ENCODE data around the gene GAN.
A peak's percentile ranks its signal among the peaks of the same experiment; 100 is the strongest.
"Not testable (repeated sequence)": the region's sequence is repeated elsewhere in the genome, so short reads cannot be mapped to it uniquely, and the experiment has no call there.

GAN gene

DNA sequence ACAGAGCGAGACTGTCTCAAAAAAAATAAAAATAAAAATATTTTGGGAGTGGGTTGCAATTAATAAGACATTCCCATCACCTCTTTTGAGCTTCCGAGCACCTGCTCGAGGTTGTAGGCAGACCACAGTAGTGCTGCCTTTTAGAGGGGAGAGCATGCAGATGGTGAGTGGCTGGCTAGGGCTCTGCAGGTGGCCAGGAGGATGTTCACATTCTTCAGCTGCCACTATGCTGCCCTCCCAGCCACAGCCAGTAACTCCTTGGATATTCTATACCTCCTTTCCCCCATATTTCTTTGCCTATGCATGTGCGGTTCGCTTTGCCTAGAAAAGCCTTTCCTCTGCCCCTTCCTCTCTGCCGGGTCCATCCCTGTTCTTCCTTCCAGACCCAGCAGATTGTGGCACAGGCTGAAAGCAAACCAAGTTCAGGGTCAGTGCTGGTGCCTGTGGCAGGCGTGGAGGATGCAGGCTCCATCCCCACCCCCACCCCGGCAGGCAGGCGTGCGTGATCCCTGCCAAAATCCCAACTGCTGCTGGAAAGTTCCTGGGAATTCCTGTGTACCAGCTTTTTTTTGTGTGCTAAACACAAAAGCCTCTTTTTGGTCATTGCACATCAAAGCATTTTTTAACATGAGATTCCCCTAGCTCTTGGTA is 96.0 kb downstream of the GAN start:
- in situ Hi-C loops (cut with HindIII; ENCODE audit: low pct_ligation_motif_present, low pct_unique_long_range_greater_than_20kb, low sequenced_read_pairs): no loop called here
- no peak for DNase-seq

DNA sequence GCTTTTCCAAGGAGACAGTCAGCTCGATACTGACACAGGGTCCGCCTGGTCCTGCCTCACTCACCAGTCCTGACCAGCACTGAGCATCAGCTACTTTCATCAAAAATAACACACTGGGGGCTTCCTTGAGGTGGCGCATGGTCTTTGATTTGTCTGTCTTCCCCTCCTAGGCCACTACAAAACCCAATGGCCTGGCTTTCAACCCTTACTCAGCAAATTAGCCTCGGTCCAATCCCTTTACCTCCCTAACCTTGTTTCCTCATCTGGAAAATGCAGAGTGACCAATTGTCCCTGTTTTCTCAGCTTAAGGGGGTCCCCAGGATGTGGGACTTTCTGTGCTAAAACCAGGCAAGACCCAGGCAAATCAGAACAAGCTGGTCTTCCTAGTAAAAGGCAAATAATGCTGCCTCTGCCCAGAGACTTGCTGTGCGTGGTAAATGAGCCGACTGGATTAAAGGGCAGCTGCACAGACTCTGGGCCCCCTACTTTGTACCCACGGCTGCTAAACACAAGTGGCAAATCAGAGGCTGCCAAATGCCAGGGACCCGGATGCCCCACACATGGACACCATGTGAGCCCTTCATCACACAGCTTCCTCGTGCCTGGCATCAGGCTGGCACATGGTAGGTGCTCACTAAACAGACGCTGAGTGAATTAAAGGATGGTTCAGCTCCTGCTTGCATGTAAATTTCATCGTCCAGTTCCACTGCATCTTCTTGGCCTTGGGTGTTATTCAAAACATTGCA is 98.7 kb downstream of the GAN start:
- in situ Hi-C loops (cut with HindIII; ENCODE audit: low pct_ligation_motif_present, low pct_unique_long_range_greater_than_20kb, low sequenced_read_pairs): no loop called here

DNA sequence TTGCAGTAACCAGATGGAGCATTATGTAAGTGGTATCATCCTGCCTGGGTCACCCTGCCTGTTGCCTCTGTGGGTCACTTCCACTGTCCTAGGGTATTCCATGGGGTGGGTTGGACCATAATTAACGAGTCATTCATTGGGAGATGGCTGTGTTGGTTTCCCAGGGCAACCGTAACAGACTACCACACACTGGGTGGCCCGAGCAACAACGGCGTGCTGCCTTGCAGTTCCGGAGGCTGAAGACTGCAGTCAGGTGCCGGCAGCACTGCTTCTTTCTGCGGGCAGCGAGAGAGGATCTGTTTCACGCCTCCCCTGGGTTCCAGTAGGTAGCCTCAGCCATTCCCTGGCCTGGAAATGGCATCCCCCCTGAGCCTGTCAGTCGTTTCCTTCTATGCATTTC is 101.0 kb downstream of the GAN start:
- in situ Hi-C loops (cut with HindIII; ENCODE audit: low pct_ligation_motif_present, low pct_unique_long_range_greater_than_20kb, low sequenced_read_pairs): no loop called here
- no peak for DNase-seq

More for the DNA sequence above, 98.7 kb downstream of the GAN start:
- DNase-seq: no peak

DNA sequence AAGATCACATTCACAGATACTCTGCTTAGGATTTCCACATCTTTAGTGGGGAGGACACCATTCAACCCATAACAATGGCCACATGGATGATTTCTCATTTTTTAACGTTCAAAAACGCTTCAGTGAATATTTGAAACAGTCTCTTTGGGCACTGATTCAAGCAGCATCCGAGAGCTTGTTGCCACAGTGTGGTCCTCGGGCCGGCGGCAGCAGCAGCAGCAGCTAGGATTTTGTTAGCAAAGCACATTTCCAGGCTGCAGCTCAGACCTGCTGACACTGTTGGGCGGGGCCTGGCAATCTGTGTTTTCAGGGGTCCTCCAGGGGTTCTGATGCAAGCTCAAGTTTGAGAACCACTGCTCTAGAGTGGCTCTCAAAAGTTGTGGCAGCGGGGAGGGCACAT is 102.0 kb downstream of the GAN start:
- in situ Hi-C loops (cut with HindIII; ENCODE audit: low pct_ligation_motif_present, low pct_unique_long_range_greater_than_20kb, low sequenced_read_pairs): no loop called here
- DNase-seq: no peak

DNA sequence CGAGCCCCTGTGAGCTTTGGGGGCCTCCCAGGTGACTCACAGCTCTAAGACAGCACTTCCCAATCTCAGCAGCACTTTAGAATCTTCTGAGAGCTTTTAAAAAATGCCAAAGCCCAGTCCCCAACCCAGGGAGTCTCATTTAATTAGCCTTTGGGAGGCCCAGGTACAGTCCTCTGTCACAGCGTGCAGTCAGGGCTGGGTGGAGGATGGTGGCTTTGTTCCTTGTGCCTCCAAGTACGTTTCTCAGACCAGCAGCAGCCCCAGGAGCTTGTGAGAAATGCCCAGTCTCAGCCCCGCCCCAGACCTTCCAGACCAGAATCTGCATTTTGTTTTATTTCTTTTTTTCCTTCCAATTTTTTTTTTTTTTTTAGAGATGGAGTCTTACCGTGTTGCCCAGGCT is 102.4 kb downstream of the GAN start:
- DNase-seq: no peak
- in situ Hi-C loops (cut with HindIII; ENCODE audit: low pct_ligation_motif_present, low pct_unique_long_range_greater_than_20kb, low sequenced_read_pairs): no loop called here

DNA sequence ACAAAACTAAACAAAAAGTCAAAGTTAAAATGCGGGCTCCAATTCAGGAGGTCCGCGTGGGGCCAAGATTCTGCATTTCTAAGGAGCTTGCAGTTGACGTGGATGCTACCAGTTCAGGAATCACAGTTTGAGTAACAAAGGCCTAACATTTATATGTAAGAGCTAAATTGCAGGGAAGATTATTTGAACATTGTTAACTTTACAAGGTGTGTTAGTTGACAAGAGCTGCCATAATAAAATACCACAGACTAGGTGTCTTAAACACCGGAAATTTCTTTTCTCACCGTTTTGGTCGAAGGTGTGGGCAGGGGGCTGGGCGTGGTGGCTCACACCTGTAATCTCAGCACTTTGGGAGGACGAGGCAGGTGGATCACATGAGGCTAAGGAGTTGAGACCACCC is 105.0 kb downstream of the GAN start:
- in situ Hi-C loops (cut with HindIII; ENCODE audit: low pct_ligation_motif_present, low pct_unique_long_range_greater_than_20kb, low sequenced_read_pairs): no loop called here
- DNase-seq: no peak

DNA sequence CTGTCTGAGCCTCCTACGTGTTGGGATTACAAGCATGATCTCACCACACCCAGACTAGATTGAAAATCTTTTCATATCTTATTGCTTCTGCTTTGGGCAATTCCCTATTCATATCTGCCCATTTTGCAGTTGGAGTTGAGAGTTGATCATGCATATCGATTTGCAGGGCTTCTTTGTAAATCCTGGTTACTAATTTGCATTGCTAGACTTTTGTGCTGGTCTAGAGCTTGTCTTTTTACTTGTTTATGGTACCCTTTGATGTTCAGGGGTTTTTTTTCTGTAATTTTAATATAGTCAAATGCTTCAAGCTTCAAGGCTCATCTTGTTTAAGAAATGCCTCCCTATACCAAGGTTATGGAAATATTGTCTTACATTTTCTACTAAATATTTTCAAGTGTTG is 106.4 kb downstream of the GAN start:
- in situ Hi-C loops (cut with HindIII; ENCODE audit: low pct_ligation_motif_present, low pct_unique_long_range_greater_than_20kb, low sequenced_read_pairs): no loop called here
- DNase-seq: no peak

DNA sequence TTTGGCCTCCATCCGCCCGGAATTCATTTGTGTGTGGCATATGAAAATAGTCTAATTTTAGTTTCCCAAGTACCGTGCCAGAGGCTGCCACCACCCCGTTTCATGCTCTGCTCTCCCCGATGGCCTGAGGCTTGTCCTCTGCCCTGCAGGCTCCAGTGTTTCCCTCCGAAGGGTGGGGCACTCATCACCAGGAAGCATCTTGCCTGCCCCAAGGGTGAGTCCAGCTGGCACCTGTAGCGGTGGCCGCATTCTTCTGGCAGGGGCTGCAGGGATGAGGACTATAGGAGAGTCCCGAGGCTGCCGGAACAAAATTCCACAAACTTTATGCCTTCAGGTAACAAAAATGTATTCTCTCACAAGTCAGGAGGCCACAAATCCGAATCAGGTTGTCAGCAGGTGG is 106.8 kb downstream of the GAN start:
- in situ Hi-C loops (cut with HindIII; ENCODE audit: low pct_ligation_motif_present, low pct_unique_long_range_greater_than_20kb, low sequenced_read_pairs): no loop called here
- DNase-seq: no peak

DNA sequence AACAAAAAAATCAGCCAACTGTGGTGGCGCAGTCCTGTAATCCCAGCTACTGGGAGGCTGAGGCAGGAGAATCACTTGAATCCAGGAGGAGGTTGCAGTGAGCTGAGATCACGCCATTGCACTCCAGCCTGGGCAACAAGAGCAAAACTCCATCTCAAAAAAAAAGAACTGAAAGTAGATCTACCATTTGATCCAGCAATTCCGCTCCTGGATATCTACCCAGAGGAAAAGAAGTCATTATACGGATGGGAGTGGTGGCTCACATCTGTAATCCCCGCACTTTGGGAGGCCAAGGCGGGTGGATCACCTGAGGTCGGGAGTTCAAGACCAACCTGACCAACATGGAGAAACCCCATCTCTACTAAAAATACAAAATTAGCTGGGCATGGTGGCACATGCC is 107.4 kb downstream of the GAN start:
- DNase-seq; in situ Hi-C loops (cut with HindIII; ENCODE audit: low pct_ligation_motif_present, low pct_unique_long_range_greater_than_20kb, low sequenced_read_pairs): not testable (repeated sequence)

DNA sequence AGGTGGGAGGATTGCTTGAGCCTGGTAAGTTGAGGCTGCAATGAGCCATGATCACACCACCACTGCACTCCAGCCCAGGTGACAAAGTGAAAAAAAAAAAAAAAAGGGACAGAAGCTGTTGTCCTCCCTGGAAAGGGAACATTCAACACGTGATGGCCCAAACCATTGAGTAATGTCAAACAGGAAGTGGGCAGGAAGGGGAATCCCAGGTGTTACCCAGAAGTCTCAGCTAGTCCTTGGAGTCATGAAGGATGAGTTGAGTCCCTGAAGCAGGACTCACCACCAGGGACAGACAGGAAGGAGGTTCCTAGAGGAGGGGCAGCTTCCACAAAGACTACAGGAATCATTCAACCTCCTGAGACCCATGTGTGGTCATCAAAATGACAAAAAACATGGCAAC is 110.0 kb downstream of the GAN start:
- in situ Hi-C loops (cut with HindIII; ENCODE audit: low pct_ligation_motif_present, low pct_unique_long_range_greater_than_20kb, low sequenced_read_pairs): no loop called here
- no peak for DNase-seq

DNA sequence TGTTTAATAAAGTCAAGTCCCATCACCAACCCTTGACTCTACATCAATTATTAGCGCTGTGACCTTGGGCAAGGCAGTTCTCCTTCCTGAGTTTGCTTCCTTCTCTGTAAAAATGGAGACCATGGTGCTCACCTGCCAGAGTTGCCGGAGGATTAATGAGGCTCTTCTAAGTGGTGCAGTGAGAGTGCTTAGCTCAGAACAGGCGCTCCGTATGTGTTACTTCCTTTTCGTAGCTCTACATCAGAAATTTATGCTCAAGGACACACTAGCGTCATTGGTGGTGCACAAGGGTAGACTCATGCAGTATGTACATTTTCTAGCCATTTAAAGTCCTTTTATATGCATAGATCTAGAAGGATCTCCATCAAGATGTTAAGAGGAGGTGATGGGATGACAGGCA is 112.5 kb downstream of the GAN start:
- in situ Hi-C loops (cut with HindIII; ENCODE audit: low pct_ligation_motif_present, low pct_unique_long_range_greater_than_20kb, low sequenced_read_pairs): no loop called here
- no peak for DNase-seq

DNA sequence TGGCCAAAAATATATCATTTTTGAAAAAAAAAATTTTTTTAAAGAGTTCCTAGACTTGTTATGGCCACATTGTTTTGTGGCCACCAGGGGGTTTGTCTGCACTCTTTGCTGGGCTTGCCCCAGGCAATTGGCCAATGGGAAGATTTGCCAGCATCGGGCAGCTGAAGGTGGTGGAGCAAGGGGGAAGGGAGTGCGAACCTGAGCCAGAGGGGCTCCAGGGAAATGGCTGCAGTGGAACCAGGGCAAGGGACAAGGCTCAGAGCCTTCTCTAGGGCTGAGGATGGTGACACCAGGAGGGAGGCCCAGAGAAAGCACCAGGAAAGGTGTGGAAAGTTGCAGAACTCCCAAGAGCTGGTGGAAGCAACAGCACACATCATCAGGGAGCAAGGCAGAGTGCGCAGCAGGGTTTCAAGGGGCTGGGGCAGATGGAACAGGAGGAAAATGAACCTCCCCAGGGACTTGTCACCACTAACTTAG is 114.3 kb downstream of the GAN start:
- peak; percentile 78 for DNase-seq
- in situ Hi-C loops (cut with HindIII; ENCODE audit: low pct_ligation_motif_present, low pct_unique_long_range_greater_than_20kb, low sequenced_read_pairs): no loop called here

DNA sequence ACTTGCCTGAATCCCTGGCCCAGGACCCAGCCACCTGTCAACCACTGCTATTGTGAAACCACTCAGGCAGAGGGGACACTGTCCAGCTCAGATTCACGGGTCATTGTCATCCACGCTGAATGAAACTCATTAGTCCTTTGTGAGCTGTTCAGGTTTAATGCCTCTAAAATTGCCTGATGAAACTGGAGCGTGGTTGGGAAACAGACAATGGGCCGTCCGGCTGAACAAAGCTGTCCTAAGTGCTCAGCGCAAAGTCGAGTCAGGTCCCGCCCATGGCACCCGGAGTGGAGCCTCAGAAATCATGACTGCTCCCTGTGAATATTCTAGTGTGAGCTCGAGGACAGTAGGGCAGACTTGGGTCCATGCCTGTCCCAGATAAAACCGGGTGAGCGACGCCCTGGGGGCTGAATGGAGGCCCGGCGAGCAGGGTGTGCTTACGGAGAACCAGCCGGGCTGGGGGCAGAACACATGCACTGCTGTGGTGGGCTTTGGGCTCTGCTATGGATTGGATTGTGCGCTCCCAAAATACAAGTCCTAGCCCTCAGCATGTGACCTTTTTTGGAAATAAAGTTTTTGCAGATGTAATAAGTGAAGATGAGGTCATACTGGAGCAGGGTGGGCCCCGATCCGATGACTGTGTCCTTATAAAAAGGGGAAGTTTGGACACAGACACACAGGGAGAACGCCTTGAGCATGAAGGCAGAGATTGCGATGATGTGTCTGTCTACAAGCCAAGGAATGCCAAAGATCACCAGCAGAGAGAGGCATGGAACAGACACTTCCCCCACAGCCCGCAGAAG is 117.0 kb downstream of the GAN start:
- in situ Hi-C loops (cut with HindIII; ENCODE audit: low pct_ligation_motif_present, low pct_unique_long_range_greater_than_20kb, low sequenced_read_pairs): no loop called here
- no peak for DNase-seq

DNA sequence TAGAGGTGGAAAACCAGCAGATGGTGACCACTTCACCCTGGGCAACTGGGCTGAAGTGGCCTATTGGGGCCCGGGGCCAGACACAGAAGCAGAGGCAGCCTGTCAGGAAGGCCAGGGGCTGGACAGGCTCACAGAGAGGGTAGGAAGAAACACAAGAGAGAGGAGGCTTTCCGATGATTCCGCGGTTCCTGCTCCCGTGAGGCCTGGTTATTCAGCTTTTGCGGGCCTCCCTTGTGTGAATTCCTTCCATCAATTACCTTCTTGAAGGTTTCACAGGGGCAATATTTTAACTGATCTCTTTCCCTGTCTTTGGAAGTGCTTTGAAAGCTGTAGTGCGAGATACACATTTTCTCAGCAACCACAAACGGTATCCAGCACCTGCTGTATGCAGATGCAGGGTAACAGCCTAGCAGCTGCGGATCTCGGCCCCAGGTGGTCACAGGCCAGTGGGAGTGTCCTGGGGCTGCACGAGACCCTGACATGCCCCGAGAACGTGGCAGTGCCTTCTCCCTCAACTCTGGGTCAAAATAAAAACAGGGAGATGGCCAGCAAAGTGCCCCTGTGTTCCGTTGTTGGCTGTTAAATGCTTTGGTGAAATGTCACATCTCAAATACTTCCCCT is 118.3 kb downstream of the GAN start:
- in situ Hi-C loops (cut with HindIII; ENCODE audit: low pct_ligation_motif_present, low pct_unique_long_range_greater_than_20kb, low sequenced_read_pairs): no loop called here
- DNase-seq: no peak

DNA sequence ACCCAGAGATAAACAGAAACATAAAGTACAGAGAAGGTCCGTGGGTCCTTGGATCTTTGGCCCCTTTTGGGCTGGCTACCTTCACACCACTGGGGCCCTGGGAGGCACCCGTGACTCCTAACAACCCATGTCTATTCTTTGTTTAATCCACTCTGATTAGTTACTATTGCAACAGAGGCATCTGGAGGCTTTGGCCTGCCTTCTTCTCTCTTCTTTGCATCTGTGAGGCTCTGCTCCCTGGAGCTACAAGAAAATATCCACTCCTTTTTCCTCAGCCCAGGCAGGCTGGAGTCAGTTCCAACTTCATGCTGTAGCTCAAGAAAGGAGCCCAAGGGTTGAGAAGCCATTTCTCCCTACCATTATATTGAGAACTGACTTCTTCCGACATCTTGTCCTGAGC is 120.3 kb downstream of the GAN start:
- in situ Hi-C loops (cut with HindIII; ENCODE audit: low pct_ligation_motif_present, low pct_unique_long_range_greater_than_20kb, low sequenced_read_pairs): no loop called here
- DNase-seq: no peak

DNA sequence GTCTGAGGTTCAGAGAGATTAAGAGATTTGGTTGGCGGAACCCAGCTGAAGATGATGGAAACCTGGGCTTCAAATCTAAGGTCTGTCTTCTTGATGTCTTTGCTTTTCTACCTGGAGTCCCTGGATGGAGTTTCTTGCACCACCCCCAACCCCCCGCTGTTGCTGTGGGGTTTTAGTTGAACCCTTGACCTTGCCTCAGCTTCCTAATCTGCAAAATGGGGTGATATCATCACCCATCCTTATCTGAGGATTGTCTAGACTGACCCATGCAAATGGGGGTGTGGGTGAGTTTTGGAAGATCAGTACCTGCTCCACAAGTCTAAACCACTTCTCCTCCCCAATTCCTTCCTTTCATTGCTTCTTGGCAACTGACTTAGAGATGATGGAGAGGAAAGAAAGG is 120.8 kb downstream of the GAN start:
- DNase-seq: no peak
- in situ Hi-C loops (cut with HindIII; ENCODE audit: low pct_ligation_motif_present, low pct_unique_long_range_greater_than_20kb, low sequenced_read_pairs): no loop called here

DNA sequence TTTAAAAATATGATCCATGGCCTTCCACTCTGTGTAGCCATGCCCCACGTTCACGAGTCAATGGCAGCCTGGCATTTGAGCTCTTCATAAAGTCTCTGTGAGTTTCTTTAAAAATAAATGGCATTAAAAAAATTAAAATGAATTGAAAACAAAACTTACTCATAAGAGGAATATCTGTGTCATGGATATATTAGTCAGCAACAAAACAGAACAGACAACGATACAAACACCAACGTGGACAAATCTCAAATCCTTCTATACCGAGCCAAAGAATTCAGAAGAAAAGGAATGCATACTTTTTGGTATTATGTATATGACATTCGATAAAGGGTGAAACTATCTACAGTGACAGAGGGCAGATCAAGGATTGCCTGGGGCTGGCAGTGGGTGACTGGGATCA is 121.6 kb downstream of the GAN start:
- in situ Hi-C loops (cut with HindIII; ENCODE audit: low pct_ligation_motif_present, low pct_unique_long_range_greater_than_20kb, low sequenced_read_pairs): no loop called here
- no peak for DNase-seq

DNA sequence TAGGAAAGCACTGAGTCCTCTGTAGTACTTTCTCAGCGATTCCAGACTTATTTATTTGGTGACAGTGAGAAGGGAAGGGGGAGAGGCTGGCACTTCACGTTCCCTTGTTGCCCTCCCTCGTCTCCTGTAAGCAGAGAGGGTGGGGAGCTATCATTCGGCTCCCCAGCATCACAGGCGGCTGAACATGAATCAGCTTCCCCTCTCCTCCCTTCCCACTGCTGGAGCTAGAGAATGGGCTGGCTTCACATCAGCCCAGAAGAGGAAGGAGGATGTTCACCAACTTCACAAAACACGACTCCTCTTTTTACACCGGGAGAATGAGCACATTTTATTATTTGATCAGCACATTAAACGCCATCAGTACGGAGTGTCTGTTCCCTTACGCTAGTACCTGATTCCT is 123.1 kb downstream of the GAN start:
- DNase-seq: no peak
- in situ Hi-C loops (cut with HindIII; ENCODE audit: low pct_ligation_motif_present, low pct_unique_long_range_greater_than_20kb, low sequenced_read_pairs): no loop called here
